SK-N-MC (cell line): ENCODE data around the gene CAPN1.

Experiments used
- EZH2 ChIP-seq: fragments of 200-600 bp; sonication (generic); IDR thresholded peaks from one replicate; pipeline ENCODE4 v1.6.1; 2017; ENCODE audit warnings: antibody characterized with exemption
- FOXP2 ChIP-seq: optimal IDR thresholded peaks from 2 replicates; pipeline ENCODE3; 2011; ENCODE audit warnings: mild to moderate bottlenecking, moderate library complexity; ENCODE audit not compliant: insufficient read depth; ENCODE audit errors: extremely low read length, control extremely low read depth
- POLR2AphosphoS5 ChIP-seq: IDR thresholded peaks from 2 replicates; pipeline ENCODE4 v1.6.1; 2012; ENCODE audit warnings: mild to moderate bottlenecking, low read depth, low read length, borderline replicate concordance

DNA sequence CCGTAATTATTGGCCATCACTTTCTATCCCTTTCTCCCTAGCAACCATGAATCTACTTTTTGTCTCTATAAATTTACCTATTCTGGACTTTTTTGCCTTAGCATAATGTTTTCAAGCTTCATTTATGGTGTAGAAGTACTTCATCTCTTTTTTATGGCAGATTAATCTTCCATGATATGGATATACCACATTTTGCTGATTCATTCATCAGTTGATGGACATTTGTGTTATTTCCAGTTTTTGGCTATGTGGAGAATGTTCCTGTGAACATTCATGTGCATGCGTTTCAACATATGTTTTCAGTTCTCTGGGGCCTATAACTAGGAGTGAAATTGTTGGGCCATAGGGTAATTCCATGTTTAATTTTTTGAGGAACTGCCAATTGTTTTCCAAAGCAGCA, 12.8 kb downstream of the CAPN1 start:
- TF ChIP-seq EZH2 (no peak), POLR2AphosphoS5 (no peak), FOXP2 (no peak)
